Endodermal cell (in vitro differentiated cells): ENCODE results near the gene RASA2. TPM values are rescaled to one million over a fixed set of nuclear protein-coding genes. Genes with fewer than 3 reads are reported as not detected.

Experiments
- DNase-seq: peaks from one replicate; pipeline ENCODE4 v3.0.0-alpha.2; 2017
- H3K27ac ChIP-seq: 2 replicates; pipeline ENCODE4 v1.5.1; 2013; ENCODE audit warnings: mild to moderate bottlenecking, low read depth, low read length, moderate library complexity
- H3K27me3 ChIP-seq: 2 replicates; pipeline ENCODE4 v1.6.1; 2013; ENCODE audit warnings: mild to moderate bottlenecking, low read length, moderate library complexity; ENCODE audit not compliant: insufficient read depth, control insufficient read depth, poor library complexity, severe bottlenecking
- H3K36me3 ChIP-seq: 2 replicates; pipeline ENCODE4 v1.7.0; 2013; ENCODE audit warnings: mild to moderate bottlenecking, low read length, moderate library complexity; ENCODE audit not compliant: control insufficient read depth, insufficient read depth
- H3K4me1 ChIP-seq: one replicate; pipeline ENCODE4 v1.7.0; 2013; ENCODE audit warnings: low read length; ENCODE audit not compliant: control insufficient read depth, insufficient read depth
- H3K4me3 ChIP-seq: 2 replicates; pipeline ENCODE4 v1.5.1; 2013; ENCODE audit warnings: mild to moderate bottlenecking, low read length, moderate library complexity
- H3K9ac ChIP-seq: 2 replicates; pipeline ENCODE4 v1.6.1; 2013; ENCODE audit warnings: mild to moderate bottlenecking, low read length, moderate library complexity; ENCODE audit not compliant: poor library complexity, severe bottlenecking; ENCODE audit errors: extremely low read depth
- H3K9me3 ChIP-seq: 2 replicates; pipeline ENCODE4 v1.6.1; 2013; ENCODE audit warnings: mild to moderate bottlenecking, low read length, moderate library complexity; ENCODE audit not compliant: control insufficient read depth
- H3K27ac Mint-ChIP-seq: 2 replicates; pipeline ENCODE4 v1.8.0; 2020; ENCODE audit warnings: mixed read lengths
- H3K27me3 Mint-ChIP-seq: 2 replicates; pipeline ENCODE4 v1.8.0; 2021; ENCODE audit warnings: mild to moderate bottlenecking, mixed read lengths; ENCODE audit not compliant: insufficient read depth
- H3K36me3 Mint-ChIP-seq: 2 replicates; pipeline ENCODE4 v1.8.0; 2020; ENCODE audit warnings: low read depth, mixed read lengths
- H3K4me1 Mint-ChIP-seq: 2 replicates; pipeline ENCODE4 v1.8.0; 2020; ENCODE audit warnings: mixed read lengths
- H3K4me3 Mint-ChIP-seq: 2 replicates; pipeline ENCODE4 v1.8.0; 2020; ENCODE audit warnings: mild to moderate bottlenecking, moderate library complexity, mixed read lengths
- H3K9me3 Mint-ChIP-seq: 2 replicates; pipeline ENCODE4 v1.8.0; 2020; ENCODE audit warnings: mild to moderate bottlenecking, mixed read lengths
- WGBS, 2 experiments: methylation state at CpG; one replicate each; pipeline versions ENCODE4 v1.1.5 to v1.1.7; 2013; ENCODE audit warnings: missing lambda C conversion rate in 2 of 2, mixed read lengths in 1 of 2; ENCODE audit not compliant: insufficient coverage in 1 of 2, insufficient read length in 1 of 2; 5-methylcytosine and 5-hydroxymethylcytosine counted together
- total RNA-seq, 2 donors: library from RNA; stranded (reverse); fragmentation: NEBNext Ultra II Directional in 1 of 2; extraction: Animal tissue kit (Norgen Biotek cat#: 25700) in 1 of 2; gene quantifications; 2 replicates in 1 of 2; 3 replicates in 1 of 2; pipeline ENCODE4 v1.2.1, GENCODE V29; 2021
- TF ChIP-seq, protein P1 (sequence below): fragments of 200-600 bp; sonication (generic); conservative IDR thresholded peaks from 2 replicates; pipeline ENCODE4 v1.5.0; 2021; ENCODE audit warnings: antibody characterized with exemption, mild to moderate bottlenecking

The RASA2 gene
- total RNA-seq, 2 donors from 2014 or later = 20.5 to 25.0 TPM

GRCh38 chr3:141660614-141660947, 173.8 kb downstream of the RASA2 start:
- Mint-ChIP-seq H3K36me3 (peaks cover 7% of the 10 kb centered on the region), H3K27ac (no peak overlapping the region), H3K9me3 (peaks cover 14% of the 10 kb centered on the region), H3K4me3 (peak overlapping the region; percentile 77), H3K4me1 (peaks cover 25% of the 10 kb centered on the region), H3K27me3 (peaks cover 35% of the 10 kb centered on the region)
- no peaks in the 10 kb centered on the region for H3K36me3 ChIP-seq
- peak overlapping the region; percentile 80 for H3K4me3 ChIP-seq
- WGBS, 2 experiments = 50 to 53% methylated on average over 2 to 9 of the region's 9 CpGs
- no peak overlapping the region for H3K27ac ChIP-seq
- no peaks in the 10 kb centered on the region for H3K4me1 ChIP-seq
- H3K9ac ChIP-seq = no peak overlapping the region
- H3K9me3 ChIP-seq = peaks cover 14% of the 10 kb centered on the region
- TF ChIP-seq, protein P1, sequence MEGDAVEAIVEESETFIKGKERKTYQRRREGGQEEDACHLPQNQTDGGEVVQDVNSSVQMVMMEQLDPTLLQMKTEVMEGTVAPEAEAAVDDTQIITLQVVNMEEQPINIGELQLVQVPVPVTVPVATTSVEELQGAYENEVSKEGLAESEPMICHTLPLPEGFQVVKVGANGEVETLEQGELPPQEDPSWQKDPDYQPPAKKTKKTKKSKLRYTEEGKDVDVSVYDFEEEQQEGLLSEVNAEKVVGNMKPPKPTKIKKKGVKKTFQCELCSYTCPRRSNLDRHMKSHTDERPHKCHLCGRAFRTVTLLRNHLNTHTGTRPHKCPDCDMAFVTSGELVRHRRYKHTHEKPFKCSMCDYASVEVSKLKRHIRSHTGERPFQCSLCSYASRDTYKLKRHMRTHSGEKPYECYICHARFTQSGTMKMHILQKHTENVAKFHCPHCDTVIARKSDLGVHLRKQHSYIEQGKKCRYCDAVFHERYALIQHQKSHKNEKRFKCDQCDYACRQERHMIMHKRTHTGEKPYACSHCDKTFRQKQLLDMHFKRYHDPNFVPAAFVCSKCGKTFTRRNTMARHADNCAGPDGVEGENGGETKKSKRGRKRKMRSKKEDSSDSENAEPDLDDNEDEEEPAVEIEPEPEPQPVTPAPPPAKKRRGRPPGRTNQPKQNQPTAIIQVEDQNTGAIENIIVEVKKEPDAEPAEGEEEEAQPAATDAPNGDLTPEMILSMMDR = no peak
- DNase-seq = no peak
- peaks cover 32% of the 10 kb centered on the region for H3K27me3 ChIP-seq

DNA sequence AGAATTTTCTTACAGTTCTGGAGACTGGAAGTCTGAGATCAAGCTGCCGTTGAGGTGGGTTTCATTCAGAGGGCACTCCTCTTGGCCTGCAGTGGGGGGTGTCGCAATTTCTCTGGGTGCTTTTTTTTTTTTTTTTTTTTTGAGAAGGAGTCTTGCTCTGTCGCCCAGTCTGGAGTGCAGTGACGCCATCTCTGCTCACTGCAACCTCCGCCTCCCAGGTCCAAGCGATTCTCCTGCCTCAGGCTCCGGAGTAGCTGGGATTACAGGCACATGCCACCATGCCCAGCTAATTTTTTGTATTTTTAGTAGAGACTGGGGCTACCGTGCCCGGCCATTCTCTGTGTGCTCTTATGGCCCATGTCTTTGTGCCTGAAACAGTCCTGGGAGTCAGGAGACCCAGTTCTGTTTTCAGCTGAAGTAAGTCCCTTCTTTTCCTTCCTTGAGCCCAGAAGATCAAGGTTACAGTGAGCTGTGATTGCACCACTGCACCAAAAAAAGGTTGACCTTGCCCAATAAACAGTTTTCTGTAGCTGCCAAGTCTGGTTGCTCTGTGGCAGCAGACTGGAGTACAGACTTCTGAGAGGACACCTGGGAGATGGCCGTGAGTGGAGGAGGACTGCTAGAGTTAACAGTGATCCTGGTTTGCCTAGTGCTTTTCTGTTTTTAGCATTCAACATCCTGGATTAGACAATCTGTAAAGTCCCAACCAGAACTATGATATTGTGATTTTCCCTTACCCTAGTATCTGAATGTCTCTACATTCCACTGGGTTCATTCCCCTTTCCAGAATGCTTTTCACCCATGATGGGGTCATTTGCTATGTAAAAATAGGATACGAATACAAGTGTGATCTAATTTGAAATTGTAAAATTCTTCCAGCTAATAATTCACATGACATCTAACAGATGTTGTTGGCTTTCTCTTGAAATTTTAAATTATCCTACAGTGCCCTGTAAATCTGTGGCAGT, 174.7 kb downstream of the RASA2 start:
- H3K36me3 Mint-ChIP-seq = peaks cover 7% of the 10 kb centered on the region
- peaks cover 13% of the 10 kb centered on the region for H3K9me3 Mint-ChIP-seq
- peaks cover 32% of the 10 kb centered on the region for H3K27me3 Mint-ChIP-seq
- H3K27ac Mint-ChIP-seq = no peak overlapping the region
- Histone ChIP-seq H3K9ac (no peak overlapping the region), H3K27me3 (peaks cover 32% of the 10 kb centered on the region), H3K27ac (no peak overlapping the region), H3K4me1 (no peaks in the 10 kb centered on the region), H3K36me3 (no peaks in the 10 kb centered on the region), H3K9me3 (peaks cover 14% of the 10 kb centered on the region), H3K4me3 (no peak overlapping the region)
- H3K4me1 Mint-ChIP-seq = peaks cover 24% of the 10 kb centered on the region
- TF ChIP-seq, protein P1 = no peak
- no peak for DNase-seq
- WGBS, 2 experiments = 94 to 96% methylated on average over 5 to 10 of the region's 11 CpGs
- no peak overlapping the region for H3K4me3 Mint-ChIP-seq

GRCh38 chr3:141663993-141664392, 177.2 kb downstream of the RASA2 start:
- Mint-ChIP-seq H3K9me3 (peaks cover 15% of the 10 kb centered on the region), H3K4me3 (no peak overlapping the region), H3K4me1 (peaks cover 20% of the 10 kb centered on the region), H3K36me3 (no peaks in the 10 kb centered on the region), H3K27me3 (peaks cover 10% of the 10 kb centered on the region), H3K27ac (no peak overlapping the region)
- no peak overlapping the region for H3K4me3 ChIP-seq
- WGBS, 2 experiments = 57 to 78% methylated on average over 5 to 8 of the region's 8 CpGs
- TF ChIP-seq, protein P1 = no peak
- no peak overlapping the region for H3K27ac ChIP-seq
- no peaks in the 10 kb centered on the region for H3K36me3 ChIP-seq
- peaks cover 18% of the 10 kb centered on the region for H3K27me3 ChIP-seq
- DNase-seq = peak; percentile 59
- H3K4me1 ChIP-seq = no peaks in the 10 kb centered on the region
- peaks cover 12% of the 10 kb centered on the region for H3K9me3 ChIP-seq
- no peak overlapping the region for H3K9ac ChIP-seq

Other genes starting within 250 kb of the RASA2 start
- gene ZBTB38, start 118.5 kb upstream of the RASA2 start, total RNA-seq = 10 to 100 TPM; 27.3 to 28.2 TPM